ENCODE measurements around the gene CORO2B.

CORO2B gene

GRCh38 chr15:68574629-68575028 lies 4.2 kb upstream of the CORO2B start:
- no peak for DNase-seq

- DNase-seq, result no peak
These were observed 2.4 kb upstream of the CORO2B start for GRCh38 chr15:68576235-68576892.

GRCh38 chr15:68578175-68578979 lies 416 bp upstream of the CORO2B start:
- DNase-seq, result peak; percentile 3

GRCh38 chr15:68580026-68580882 lies 1.5 kb downstream of the CORO2B start:
- no peak for DNase-seq

GRCh38 chr15:68580883-68581155 lies 2.0 kb downstream of the CORO2B start:
- DNase-seq, result no peak

GRCh38 chr15:68581725-68582124 lies 2.9 kb downstream of the CORO2B start:
- no peak for DNase-seq

- no peak for DNase-seq
These were observed 3.4 kb downstream of the CORO2B start for GRCh38 chr15:68582236-68582635.

- DNase-seq, result no peak
These were observed 4.1 kb downstream of the CORO2B start for GRCh38 chr15:68582864-68583263.

GRCh38 chr15:68583321-68583720 lies 4.5 kb downstream of the CORO2B start:
- no peak for DNase-seq

GRCh38 chr15:68583936-68584755 lies 5.4 kb downstream of the CORO2B start:
- no peak for DNase-seq

GRCh38 chr15:68584756-68585573 lies 6.2 kb downstream of the CORO2B start:
- DNase-seq, result no peak

- DNase-seq, result no peak
These were observed 6.9 kb downstream of the CORO2B start for GRCh38 chr15:68585574-68586273.

GRCh38 chr15:68586274-68586961 lies 7.6 kb downstream of the CORO2B start:
- no peak for DNase-seq

GRCh38 chr15:68587769-68588385 lies 9.1 kb downstream of the CORO2B start:
- DNase-seq, result no peak

GRCh38 chr15:68589053-68589452 lies 10.3 kb downstream of the CORO2B start:
- no peak for DNase-seq

- DNase-seq, result no peak
These were observed 11.3 kb downstream of the CORO2B start for GRCh38 chr15:68589783-68590710.

GRCh38 chr15:68590721-68591389 lies 12.1 kb downstream of the CORO2B start:
- no peak for DNase-seq

GRCh38 chr15:68592054-68592453 lies 13.3 kb downstream of the CORO2B start:
- DNase-seq, result no peak
